ENCODE data around the gene OR5AP2. TPM values are rescaled to one million over a fixed set of nuclear protein-coding genes. Genes with fewer than 3 reads are reported as not detected.
"Not testable (repeated sequence)": the region's sequence is repeated elsewhere in the genome, so short reads cannot be mapped to it uniquely, and the experiment has no call there.

Gene OR5AP2
- not detected for total RNA-seq

GRCh38 chr11:56642339-56642738 lies at the start of gene OR5AP2:
TSS of gene OR5AP2 (minus strand) at chr11:56642439. CDS start at chr11:56642439, 0 bp downstream.
- ATAC-seq (no peak), DNase-seq (no peak)
- CTCF ChIA-PET, result no interaction called here
- Mint-ChIP-seq H3K4me3 (no peak within 1 kb of the TSS), H3K27ac (no peak within 1 kb of the TSS), H3K36me3 (no peaks in the 10 kb centered on the region), H3K27me3 (no peaks in the 10 kb centered on the region), H3K9me3 (ENCODE audit: low read depth) (peaks cover 5% of the 10 kb centered on the region), H3K4me1 (no peaks in the 10 kb centered on the region)

- H3K4me3 Mint-ChIP-seq; H3K4me1 Mint-ChIP-seq; H3K27ac Mint-ChIP-seq; ATAC-seq; H3K27me3 Mint-ChIP-seq; CTCF ChIA-PET; H3K9me3 Mint-ChIP-seq (ENCODE audit: low read depth); DNase-seq; H3K36me3 Mint-ChIP-seq: not testable (repeated sequence)
Observed at GRCh38 chr11:56691179-56691578, 48.9 kb upstream of the OR5AP2 start.

DNA sequence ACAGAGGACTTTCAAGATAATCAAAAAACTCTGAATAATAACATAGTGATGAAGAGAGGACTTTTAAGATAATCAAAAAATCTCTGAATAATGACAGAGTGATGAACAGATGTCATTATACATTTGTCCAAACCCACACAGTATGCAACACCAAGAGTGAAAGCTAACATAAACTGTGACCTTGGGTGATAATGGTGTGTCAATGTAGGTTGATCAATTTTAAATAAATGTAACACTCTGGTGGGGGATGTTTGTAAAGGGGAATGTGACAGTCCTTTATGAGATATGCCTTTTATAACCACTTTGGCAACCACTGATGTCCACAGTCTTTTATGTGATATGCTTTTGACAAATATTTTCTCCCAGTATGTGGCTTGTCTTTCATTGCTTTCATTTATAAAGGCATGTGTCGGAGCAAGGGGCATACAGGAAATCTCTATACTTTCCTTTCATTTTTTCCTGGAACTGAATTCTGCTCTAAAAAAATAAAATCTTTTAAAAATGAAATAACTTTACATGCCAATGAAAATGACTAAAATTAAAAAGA lies 46.4 kb upstream of the OR5AP2 start:
- CTCF ChIA-PET, result no interaction called here
- DNase-seq (no peak), ATAC-seq (no peak)
- Mint-ChIP-seq H3K9me3 (ENCODE audit: low read depth) (peaks cover 5% of the 10 kb centered on the region), H3K27ac (no peak overlapping the region), H3K4me3 (no peak overlapping the region), H3K36me3 (no peaks in the 10 kb centered on the region), H3K4me1 (no peaks in the 10 kb centered on the region), H3K27me3 (no peaks in the 10 kb centered on the region)

GRCh38 chr11:56670984-56671383 lies 28.7 kb upstream of the OR5AP2 start:
- no peak overlapping the region for H3K27ac Mint-ChIP-seq
- CTCF ChIA-PET, result no interaction called here
- H3K9me3 Mint-ChIP-seq (ENCODE audit: low read depth), result peaks cover 2% of the 10 kb centered on the region
- no peaks in the 10 kb centered on the region for H3K27me3 Mint-ChIP-seq
- ATAC-seq, result no peak
- H3K4me3 Mint-ChIP-seq, result no peak overlapping the region
- no peak for DNase-seq
- no peaks in the 10 kb centered on the region for H3K36me3 Mint-ChIP-seq
- no peaks in the 10 kb centered on the region for H3K4me1 Mint-ChIP-seq

DNA sequence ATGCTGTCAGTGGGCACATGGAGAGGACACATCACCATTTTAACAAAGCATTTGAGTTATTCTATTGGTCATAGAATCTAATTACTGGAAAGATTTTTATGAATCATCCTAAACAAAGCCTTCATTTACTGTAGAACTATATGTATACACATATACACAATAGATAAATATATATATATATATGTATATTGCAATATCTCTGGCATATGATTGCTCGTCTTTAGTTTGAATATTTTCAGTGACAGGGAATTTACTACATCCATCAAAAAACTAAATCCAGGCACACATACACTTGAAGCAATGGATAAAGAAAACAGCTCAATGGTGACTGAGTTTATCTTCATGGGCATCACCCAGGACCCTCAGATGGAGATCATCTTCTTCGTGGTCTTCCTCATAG lies 21.1 kb upstream of the OR5AP2 start, which contains the start of gene OR5AR1:
Gene OR5AR1 (plus strand): TSS at position 301 of the 400 bp plus-strand sequence. CDS start 0 bp downstream, at position 301.
- Mint-ChIP-seq H3K9me3 (ENCODE audit: low read depth) (peaks cover 2% of the 10 kb centered on the region), H3K36me3 (no peaks in the 10 kb centered on the region), H3K4me3 (no peak within 1 kb of the TSS), H3K27me3 (no peaks in the 10 kb centered on the region), H3K4me1 (no peaks in the 10 kb centered on the region), H3K27ac (no peak within 1 kb of the TSS)
- ATAC-seq (no peak), DNase-seq (no peak)
- CTCF ChIA-PET, result no interaction called here

DNA sequence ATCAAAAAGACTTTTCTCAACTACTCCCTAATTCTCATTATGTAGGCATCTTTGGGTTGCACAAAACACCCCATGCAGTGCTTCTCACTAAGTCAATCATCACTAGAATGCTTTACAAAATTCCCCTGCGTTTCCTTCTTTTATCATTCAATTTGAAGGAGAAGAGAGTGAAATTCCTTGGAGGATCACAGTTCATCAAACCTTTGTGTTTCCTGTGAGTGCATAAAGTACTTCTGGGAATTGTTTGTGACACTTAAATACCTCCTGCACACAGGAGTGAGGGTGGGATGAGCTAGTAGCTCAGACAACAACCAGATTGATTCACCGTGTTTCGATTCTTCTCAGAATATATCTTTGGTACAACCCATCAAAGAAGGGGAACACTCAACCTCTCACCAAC lies 17.5 kb upstream of the OR5AP2 start:
- Mint-ChIP-seq H3K4me1 (no peaks in the 10 kb centered on the region), H3K9me3 (ENCODE audit: low read depth) (peaks cover 2% of the 10 kb centered on the region), H3K36me3 (no peaks in the 10 kb centered on the region), H3K27me3 (no peaks in the 10 kb centered on the region), H3K4me3 (no peak overlapping the region), H3K27ac (no peak overlapping the region)
- ATAC-seq (no peak), DNase-seq (no peak)
- CTCF ChIA-PET, result no interaction called here

- H3K27ac Mint-ChIP-seq, result no peak overlapping the region
- H3K4me3 Mint-ChIP-seq, result no peak overlapping the region
- ATAC-seq, result no peak
- H3K36me3 Mint-ChIP-seq, result no peaks in the 10 kb centered on the region
- DNase-seq, result no peak
- no peaks in the 10 kb centered on the region for H3K27me3 Mint-ChIP-seq
- H3K4me1 Mint-ChIP-seq, result no peaks in the 10 kb centered on the region
- CTCF ChIA-PET, result no interaction called here
- H3K9me3 Mint-ChIP-seq (ENCODE audit: low read depth), result peaks cover 5% of the 10 kb centered on the region
Observed at GRCh38 chr11:56637500-56637899, 4.7 kb downstream of the OR5AP2 start.

- H3K27ac Mint-ChIP-seq, result no peak overlapping the region
- H3K27me3 Mint-ChIP-seq, result no peaks in the 10 kb centered on the region
- H3K9me3 Mint-ChIP-seq (ENCODE audit: low read depth), result peaks cover 7% of the 10 kb centered on the region
- no peak overlapping the region for H3K4me3 Mint-ChIP-seq
- DNase-seq (no peak), ATAC-seq (no peak)
- no peaks in the 10 kb centered on the region for H3K36me3 Mint-ChIP-seq
- CTCF ChIA-PET, result no interaction called here
- H3K4me1 Mint-ChIP-seq, result no peaks in the 10 kb centered on the region
Observed at GRCh38 chr11:56636861-56637260, 5.4 kb downstream of the OR5AP2 start.

- ATAC-seq, result no peak
- Mint-ChIP-seq H3K36me3 (no peaks in the 10 kb centered on the region), H3K27me3 (no peaks in the 10 kb centered on the region), H3K27ac (no peak overlapping the region), H3K4me3 (no peak overlapping the region), H3K4me1 (no peaks in the 10 kb centered on the region), H3K9me3 (ENCODE audit: low read depth) (peaks cover 13% of the 10 kb centered on the region)
- no peak for DNase-seq
- CTCF ChIA-PET, result no interaction called here
Observed at GRCh38 chr11:56632329-56632728, 9.9 kb downstream of the OR5AP2 start.

DNA sequence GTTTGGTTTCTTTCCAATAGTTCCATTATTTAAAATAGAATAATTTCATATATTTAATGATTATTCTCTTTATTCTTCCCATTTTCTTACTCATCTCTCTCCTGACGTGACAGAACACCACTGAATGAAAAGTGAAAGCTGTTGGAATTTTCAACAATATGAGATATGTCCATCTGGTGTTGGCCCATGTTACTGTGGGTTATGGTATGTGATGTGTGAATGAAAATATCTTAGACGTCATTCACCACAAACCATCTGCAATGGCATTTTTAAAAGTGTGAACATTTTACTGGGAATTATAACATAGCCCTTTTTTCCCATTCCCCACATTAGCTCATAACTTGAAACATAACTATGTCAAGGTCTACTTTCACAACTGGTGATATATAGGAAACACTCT lies 16.3 kb downstream of the OR5AP2 start:
- no peaks in the 10 kb centered on the region for H3K36me3 Mint-ChIP-seq
- H3K4me1 Mint-ChIP-seq, result no peaks in the 10 kb centered on the region
- H3K9me3 Mint-ChIP-seq (ENCODE audit: low read depth), result peaks cover 10% of the 10 kb centered on the region
- H3K4me3 Mint-ChIP-seq, result no peak overlapping the region
- no peaks in the 10 kb centered on the region for H3K27me3 Mint-ChIP-seq
- CTCF ChIA-PET, result no interaction called here
- DNase-seq (no peak), ATAC-seq (no peak)
- no peak overlapping the region for H3K27ac Mint-ChIP-seq

DNA sequence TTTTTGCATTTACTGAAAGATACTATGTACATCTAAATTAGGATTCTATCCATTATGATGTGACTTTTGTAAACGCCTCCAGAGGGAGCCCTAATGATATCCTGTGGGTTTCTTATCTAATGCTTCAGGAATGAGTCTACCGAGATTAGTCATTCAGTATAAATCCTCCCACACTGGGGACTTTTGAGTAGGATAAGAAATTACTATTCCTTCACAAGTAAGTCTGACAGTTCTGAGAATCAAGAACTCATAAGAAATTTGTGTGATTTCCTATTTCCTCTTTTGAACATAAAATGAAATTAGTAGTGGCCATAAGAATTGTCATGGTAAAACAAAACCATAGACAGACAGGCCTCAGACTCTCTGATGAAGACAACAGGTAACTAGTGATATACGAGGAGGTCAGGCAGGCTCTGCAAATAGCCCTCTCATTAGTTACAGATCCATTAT lies 17.6 kb downstream of the OR5AP2 start:
- no peak overlapping the region for H3K27ac Mint-ChIP-seq
- DNase-seq, result no peak
- H3K27me3 Mint-ChIP-seq, result no peaks in the 10 kb centered on the region
- no peak for ATAC-seq
- no peaks in the 10 kb centered on the region for H3K4me1 Mint-ChIP-seq
- H3K36me3 Mint-ChIP-seq, result no peaks in the 10 kb centered on the region
- H3K9me3 Mint-ChIP-seq (ENCODE audit: low read depth), result peaks cover 10% of the 10 kb centered on the region
- CTCF ChIA-PET, result no interaction called here
- no peak overlapping the region for H3K4me3 Mint-ChIP-seq

DNA sequence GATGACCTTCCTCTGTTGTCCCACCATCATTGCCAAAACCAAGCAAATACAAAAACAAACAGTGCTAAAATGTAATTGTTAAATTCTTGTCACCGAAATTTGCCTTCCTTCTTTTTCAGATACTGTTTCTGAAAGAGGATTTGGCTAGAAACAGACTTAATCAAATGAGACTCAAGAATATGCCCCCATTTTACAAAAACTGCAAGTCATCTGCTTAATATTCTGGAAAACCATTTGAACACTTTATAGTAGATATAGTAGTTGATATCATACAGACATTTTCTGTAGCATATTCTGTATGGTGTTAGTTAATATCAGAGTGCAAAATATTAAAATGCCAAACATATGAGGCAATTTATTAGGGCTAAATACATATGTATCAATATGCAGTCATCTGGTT lies 31.1 kb downstream of the OR5AP2 start:
- no peak overlapping the region for H3K4me3 Mint-ChIP-seq
- CTCF ChIA-PET, result no interaction called here

GRCh38 chr11:56592088-56592717 lies 50.0 kb downstream of the OR5AP2 start:
- H3K4me3 Mint-ChIP-seq; H3K4me1 Mint-ChIP-seq; ATAC-seq; H3K27ac Mint-ChIP-seq; H3K36me3 Mint-ChIP-seq; CTCF ChIA-PET; DNase-seq; H3K27me3 Mint-ChIP-seq; H3K9me3 Mint-ChIP-seq (ENCODE audit: low read depth): not testable (repeated sequence)

More for the DNA sequence above, 31.1 kb downstream of the OR5AP2 start:
- ATAC-seq (no peak), DNase-seq (no peak)
- H3K9me3 Mint-ChIP-seq (ENCODE audit: low read depth), result peaks cover 4% of the 10 kb centered on the region
- no peaks in the 10 kb centered on the region for H3K4me1 Mint-ChIP-seq
- no peaks in the 10 kb centered on the region for H3K36me3 Mint-ChIP-seq
- H3K27me3 Mint-ChIP-seq, result no peaks in the 10 kb centered on the region
- H3K27ac Mint-ChIP-seq, result no peak overlapping the region
